Right lobe of liver (tissue), 4 donors: Measurements from ENCODE around the gene NR5A2.

Experiments
- POLR2A ChIP-seq: fragments of 450-650 bp; IDR thresholded peaks from one replicate; pipeline ENCODE4 v1.6.1; 2017; ENCODE audit warnings: antibody characterized with exemption, mild to moderate bottlenecking
- TF ChIP-seq, protein P1 (sequence below), 4 donors: fragments of 200-600 bp in 3 of 4; fragments of 450-650 bp in 1 of 4; IDR thresholded peaks; one replicate each; pipeline versions ENCODE4 v1.5.1 to v1.8.0; 2016 to 2022; ENCODE audit warnings: antibody characterized with exemption in 4 of 4, mild to moderate bottlenecking in 2 of 4
- donor health status: DM: no; HTN: no; CAD: no.
- donor health status: DM: no; HTN: no; CAD: no.
- donor health status: DM: no; HTN: yes; CAD: no.

DNA sequence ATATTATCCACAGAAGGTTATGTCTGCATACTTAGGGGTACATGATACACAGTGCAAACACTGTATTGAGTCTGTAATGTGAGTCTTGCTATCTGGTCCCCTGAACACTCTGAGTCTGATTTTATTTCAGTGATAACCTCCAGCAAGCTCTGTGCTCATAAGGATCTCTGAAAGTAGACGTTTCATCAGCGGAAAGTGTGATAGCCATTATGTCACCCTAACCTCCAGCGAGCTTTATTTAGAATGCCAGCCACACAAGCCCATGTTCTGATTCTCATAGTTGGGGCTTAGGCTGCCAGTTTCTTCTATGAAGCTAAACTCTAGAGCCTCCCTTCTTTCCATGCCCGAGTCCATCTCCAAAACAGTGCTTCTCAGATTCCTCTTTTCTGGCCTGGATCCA, 3.3 kb downstream of the NR5A2 start:
- TF ChIP-seq, protein P1, sequence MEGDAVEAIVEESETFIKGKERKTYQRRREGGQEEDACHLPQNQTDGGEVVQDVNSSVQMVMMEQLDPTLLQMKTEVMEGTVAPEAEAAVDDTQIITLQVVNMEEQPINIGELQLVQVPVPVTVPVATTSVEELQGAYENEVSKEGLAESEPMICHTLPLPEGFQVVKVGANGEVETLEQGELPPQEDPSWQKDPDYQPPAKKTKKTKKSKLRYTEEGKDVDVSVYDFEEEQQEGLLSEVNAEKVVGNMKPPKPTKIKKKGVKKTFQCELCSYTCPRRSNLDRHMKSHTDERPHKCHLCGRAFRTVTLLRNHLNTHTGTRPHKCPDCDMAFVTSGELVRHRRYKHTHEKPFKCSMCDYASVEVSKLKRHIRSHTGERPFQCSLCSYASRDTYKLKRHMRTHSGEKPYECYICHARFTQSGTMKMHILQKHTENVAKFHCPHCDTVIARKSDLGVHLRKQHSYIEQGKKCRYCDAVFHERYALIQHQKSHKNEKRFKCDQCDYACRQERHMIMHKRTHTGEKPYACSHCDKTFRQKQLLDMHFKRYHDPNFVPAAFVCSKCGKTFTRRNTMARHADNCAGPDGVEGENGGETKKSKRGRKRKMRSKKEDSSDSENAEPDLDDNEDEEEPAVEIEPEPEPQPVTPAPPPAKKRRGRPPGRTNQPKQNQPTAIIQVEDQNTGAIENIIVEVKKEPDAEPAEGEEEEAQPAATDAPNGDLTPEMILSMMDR (IDR thresholded peaks at IDR 0.05): no peak
- TF ChIP-seq POLR2A: no peak
